HG03045 (cell line): ENCODE data around the gene ANO10.
"Not testable (repeated sequence)": the region's sequence is repeated elsewhere in the genome, so short reads cannot be mapped to it uniquely, and the experiment has no call there.

Source experiments
- ATAC-seq: cut with Tn5 transposase; IDR thresholded peaks from one replicate; pipeline ENCODE4 v1.9.1; 2021; ENCODE audit warnings: mild to moderate bottlenecking, moderate library complexity; ENCODE audit not compliant: unreplicated experiment

Gene ANO10, protein sequence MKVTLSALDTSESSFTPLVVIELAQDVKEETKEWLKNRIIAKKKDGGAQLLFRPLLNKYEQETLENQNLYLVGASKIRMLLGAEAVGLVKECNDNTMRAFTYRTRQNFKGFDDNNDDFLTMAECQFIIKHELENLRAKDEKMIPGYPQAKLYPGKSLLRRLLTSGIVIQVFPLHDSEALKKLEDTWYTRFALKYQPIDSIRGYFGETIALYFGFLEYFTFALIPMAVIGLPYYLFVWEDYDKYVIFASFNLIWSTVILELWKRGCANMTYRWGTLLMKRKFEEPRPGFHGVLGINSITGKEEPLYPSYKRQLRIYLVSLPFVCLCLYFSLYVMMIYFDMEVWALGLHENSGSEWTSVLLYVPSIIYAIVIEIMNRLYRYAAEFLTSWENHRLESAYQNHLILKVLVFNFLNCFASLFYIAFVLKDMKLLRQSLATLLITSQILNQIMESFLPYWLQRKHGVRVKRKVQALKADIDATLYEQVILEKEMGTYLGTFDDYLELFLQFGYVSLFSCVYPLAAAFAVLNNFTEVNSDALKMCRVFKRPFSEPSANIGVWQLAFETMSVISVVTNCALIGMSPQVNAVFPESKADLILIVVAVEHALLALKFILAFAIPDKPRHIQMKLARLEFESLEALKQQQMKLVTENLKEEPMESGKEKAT

DNA sequence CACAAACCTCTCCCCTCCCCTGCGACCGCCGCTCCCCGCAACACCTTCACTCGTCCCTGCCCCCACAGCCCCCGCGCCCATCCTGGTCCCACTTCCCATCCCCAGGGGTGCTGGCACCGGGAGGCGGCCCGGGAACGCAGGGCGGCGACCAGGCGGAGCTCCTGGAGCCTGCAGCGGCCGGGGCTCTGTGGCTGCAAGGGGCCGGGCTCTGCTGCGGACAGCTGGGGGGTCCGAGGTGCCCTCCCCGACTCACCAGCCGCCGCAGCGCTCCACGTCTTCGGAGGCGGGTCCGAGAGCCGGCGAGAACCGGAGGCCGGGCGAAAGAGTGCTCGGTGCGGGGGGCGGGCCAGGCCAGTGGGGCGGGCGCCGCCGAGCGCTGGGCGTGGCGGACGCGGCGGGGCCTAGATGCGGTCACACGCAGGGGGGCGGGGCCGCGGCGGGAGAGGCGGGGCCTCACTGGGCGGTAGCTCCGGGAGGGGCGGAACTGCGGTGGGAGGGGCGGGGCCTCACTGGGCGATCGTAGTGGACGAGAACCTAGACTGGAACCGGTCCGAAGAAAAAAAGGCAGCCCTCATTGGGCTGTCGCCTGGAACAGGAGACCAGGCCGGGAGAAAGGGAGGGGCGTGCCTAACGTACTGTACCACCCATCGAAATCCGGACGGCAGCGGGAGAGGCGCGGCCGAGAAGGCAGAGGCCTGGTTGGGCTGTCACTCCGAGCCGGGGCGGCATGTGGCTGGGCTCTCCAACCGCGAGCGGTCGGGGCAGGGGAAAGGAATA lies at the start of gene ANO10:
Gene ANO10 (minus strand): TSS at position 356 of the 777 bp plus-strand sequence. CDS start 16,159 bp downstream, outside the sequence.
- ATAC-seq = peak; percentile 96

DNA sequence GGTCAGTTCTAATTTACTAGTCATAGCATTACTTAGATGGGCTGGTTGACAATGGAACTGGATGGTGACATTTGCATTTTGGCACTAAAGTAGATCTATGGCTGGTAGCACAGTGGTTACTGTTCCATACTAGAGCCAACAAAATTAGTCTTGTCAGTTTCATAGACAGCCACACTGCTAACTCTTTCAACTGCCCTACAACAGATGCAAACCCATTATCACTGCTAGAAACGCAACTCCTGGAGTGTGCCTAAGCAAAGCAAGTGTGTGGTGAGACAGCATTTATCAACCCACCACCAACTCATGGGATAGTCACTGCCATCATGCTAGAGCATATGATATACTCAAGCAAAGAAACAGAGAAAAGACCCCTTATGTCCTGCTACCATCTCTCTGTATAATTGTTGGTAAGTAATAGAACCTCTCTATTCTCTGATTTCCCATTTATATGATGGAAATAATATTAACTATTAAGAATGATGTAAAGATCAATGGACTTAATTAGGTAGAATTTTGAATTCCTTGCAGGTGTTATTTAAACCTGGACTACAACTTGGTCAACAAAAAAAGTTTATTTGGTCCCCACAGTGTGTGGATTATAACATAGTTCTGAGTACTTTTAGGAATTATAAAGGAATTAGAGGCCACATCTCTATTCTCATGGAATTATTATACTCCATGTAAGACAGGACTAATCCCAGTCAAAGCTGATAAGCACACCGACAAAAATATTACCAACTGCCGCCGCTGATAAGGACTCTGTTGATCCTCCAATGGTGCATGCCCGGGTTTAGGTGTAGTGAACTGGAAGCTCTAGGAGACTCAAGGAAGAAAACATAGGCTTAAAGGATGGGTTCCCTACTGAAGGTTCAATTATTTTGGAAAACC lies 49.1 kb upstream of the ANO10 start:
- ATAC-seq = no peak

DNA sequence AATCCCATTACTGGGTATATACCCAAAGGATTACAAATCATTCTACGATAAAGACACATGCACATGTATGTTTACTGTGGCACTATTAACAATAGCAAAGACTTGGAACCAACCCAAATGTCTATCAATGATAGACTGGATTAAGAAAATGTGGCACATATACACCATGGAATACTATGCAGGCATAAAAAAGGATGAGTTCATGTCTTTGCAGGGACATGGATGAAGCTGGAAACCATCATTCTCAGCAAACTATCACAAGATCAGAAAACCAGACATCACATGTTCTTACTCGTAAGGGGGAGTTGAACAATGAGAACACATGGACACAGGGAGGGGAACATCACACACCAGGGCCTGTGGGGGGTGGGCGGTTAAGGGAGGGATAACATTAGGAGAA lies 43.2 kb upstream of the ANO10 start:
- not testable (repeated sequence) for ATAC-seq

DNA sequence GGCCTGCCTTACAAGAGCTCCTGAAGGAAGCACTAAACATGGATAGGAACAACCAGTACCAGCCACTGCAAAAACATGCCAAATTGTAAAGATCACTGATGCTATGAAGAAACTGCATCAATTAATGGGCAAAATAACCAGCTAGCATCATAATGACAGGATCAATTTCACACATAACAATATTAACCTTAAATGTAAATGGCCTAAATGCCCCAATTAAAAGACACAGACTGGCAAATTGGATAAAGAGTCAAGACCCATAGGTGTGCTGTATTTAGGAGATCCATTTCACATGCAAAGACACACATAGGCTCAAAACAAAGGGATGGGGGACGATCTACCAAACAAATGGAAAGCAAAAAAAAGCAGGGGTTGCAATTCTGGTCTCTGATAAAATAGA lies 39.6 kb upstream of the ANO10 start:
- not testable (repeated sequence) for ATAC-seq

DNA sequence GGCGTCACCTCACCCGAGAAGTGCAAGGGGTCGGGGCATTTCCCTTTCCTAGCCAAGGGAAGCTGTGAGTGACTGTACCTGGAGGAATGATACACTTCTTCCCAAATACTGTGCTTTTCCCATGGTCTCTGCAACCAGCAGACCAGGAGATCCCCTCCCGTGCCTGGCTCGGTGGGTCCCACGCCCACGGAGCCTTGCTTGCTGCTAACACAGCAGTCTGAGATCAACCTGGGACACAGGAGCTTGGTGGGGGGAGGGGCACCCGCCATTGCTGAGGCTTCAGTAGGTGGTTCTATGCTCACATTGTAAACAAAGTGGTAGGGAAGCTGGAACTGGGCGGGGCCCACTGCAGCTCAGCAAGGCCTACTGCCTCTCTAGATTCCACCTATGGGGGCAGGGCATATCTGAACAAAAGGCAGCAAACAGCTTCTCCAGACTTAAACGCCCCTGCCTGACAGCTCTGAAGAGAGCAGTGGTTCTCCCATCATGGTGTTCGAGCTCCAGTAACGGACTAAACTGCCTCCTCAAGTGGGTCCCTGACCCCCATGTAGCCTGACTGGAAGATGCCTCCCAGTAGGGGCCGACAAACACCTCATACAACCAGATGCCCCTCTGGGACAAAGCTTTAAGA lies 37.6 kb upstream of the ANO10 start:
- no peak for ATAC-seq

DNA sequence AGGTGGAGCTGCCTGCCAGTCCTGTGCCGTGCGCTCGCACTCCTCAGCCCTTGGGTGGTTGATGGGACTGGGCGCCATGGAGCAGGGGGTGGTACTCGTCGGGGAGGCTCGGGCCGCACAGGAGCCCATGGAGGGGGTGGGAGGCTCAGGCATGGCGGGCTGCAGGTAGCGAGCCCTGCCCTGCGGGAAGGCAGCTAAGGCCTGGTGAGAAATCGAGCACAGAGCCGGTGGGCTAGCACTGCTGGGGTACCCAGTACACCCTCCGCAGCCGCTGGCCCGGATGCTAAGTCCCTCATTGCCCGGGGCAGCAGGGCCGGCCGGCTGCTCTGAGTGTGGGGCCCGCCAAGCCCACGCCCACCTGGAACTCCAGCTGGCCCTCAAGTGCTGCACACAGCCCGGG lies 34.6 kb upstream of the ANO10 start:
- ATAC-seq = not testable (repeated sequence)

DNA sequence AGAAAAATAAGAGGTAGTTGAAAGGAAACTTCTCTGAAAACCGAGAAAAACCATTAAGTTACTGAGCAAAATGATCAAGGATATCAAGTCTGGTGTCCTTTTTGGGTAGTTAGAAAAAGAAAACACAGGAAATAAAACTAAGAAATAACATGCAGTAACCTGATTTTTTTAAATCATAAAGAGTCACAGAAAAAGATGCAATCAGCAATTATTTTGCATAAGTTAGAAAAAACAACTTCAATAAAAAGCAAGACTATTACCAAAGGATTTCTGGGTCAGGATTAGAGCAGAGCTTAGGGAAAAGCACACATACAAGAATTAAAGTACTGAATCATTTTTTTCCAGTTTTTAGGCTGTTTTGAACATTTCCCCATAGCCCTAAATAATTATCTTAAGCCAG lies 28.5 kb upstream of the ANO10 start:
- no peak for ATAC-seq

DNA sequence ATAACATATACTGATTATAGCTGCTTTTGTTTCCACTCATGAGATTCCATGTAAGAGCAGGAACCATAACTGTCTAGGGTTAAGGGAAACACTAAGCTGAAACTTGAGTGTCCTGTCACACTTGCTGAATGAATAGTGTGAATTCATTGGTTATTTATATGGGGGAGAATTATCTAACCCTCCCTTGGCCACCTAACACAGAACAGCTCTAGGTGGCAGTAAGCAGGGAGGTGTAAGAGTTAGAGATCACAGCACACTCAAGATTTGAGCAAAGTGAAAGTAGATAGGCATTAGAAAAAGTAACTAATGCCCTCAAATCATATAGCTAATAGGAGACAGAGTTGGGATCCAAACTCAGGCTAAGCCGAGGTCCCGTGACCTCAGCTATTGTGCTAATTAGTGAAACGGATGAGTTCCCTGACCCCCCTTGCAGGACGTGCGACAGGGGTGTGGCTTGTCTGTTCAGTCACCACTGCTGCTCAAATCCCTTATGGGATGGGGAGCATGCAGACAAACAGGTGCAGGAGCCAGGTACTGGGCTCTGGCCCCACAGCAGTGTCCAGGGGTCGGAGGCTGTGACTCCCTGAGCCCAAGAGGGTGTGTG lies 27.7 kb upstream of the ANO10 start:
- no peak for ATAC-seq

DNA sequence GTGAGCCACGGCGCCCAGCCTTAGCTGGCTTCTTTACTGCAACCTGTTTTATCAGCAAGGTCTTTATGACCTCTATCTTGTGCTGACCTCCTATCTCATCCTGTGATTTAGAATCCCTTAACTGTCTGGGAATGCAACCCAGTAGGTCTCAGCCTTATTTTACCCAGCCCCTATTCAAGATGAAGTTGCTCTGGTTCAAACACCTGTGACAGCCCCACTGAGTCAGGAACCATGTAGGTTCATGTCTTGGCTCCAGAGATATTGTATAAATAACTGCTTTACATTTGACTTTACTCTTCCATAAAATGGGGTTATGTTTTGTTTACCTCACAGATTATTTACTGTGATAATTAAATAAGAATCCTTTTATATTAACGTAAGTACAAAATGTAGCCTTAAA lies 27.1 kb upstream of the ANO10 start:
- ATAC-seq = no peak

DNA sequence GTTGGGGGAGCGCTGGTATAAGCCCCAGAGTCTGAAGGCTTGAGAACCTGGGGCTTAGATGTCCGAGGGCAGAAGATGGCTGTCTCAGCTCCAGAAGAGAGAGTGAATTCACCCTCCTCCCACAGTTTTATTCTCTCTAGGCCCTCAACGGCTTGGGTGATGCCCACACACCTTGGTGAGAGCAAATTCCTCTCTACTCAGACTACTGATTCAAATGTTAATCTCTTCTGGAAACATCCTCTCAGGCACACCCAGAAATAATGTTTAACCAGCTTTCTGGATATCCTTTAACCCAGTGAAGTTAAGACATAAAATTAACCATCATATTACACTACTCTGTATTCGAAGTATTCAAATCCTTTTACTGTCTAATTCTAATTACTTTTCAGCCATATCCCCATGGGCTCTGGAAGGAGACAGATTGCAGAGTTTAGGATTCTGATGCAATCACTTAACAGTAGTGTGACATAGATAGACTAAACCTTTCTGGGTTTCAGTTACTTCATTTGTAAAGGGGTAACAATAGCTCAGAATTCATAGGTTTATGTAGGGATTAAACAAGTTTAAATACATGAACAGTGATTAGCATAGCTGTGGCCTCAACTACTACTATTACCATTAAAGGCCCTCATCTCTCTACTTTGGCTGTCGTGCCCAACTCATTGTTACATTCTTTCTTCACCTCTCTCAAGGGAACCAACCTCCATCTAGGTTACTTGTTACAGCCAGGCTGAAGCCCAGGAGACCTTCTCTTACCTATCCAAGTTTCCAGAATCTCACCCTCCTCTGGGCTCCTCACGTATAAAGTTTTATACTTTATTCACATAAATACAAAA lies 25.7 kb upstream of the ANO10 start:
- no peak for ATAC-seq

DNA sequence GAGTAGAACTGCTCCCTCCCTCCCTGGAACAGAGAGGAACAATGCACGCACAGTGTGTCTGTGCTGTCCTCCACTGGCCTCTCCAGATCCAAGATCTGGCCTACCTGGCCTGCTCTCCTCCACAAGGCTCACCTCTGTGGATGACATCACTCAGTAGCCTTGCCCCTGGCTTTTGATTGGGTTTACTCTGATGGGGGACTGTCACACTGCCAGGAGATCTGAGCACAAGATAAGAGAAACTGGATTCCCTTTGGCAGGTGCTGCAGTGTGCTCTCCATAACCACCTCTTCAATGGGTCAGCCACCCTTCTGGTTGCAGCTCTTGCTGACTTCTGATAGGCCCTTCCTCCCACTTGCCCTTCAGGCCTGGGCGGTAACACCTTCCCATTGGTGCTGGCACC lies 22.6 kb upstream of the ANO10 start:
- ATAC-seq = no peak

DNA sequence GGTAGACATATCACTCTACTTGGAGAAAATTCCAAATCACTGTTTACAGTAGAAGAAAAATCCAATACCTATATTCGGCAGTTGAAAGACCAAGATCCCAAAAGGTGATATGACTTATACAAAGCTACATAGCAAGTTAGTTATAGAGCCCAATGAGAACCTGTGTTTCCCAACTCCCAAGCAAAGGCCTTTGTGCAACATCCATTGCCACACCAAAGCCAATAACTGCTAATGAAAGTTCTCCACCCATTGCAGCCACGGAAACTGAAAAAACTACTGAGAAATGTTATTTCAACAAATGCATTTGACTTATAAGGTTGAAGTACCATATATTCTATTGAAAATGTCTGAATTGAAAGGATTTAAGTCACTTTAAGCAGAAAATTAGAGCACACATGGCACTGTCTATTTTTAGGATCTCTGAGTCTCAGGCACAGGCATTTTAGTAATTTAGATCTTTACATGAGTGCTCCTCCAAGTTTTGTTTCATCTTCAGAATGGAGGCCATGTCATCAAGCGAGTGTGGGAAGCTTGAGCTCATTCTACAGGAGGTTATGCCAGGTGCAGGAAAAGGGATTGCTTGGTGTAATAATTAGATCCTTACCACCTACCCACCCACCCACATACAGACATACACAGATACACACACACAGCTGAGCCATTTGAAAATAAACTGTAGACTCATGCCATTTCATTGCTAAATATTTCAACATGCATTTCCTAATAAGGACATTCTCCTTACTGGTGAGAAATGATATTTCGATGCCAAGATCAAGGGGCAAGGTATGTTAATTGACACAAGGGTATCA lies 19.7 kb upstream of the ANO10 start:
- ATAC-seq = no peak

DNA sequence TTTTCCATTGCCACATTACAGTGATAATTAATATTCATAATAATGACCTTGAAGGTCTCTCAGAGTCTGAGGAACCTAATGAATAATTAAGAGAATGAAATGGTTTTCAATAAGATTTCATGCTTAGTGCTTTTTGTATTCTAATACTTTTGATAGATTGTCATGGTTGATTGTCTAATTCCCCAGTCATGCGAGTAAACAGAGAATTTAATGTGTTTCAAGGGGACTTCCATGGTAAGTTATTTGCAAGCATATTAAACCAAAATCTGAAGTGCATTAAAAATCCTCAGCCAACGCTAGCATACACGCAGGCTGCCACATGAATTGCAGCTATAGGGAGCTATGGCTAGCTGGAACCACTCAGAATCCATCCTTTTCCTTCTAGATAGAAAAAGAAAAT lies 18.9 kb upstream of the ANO10 start:
- ATAC-seq = no peak

DNA sequence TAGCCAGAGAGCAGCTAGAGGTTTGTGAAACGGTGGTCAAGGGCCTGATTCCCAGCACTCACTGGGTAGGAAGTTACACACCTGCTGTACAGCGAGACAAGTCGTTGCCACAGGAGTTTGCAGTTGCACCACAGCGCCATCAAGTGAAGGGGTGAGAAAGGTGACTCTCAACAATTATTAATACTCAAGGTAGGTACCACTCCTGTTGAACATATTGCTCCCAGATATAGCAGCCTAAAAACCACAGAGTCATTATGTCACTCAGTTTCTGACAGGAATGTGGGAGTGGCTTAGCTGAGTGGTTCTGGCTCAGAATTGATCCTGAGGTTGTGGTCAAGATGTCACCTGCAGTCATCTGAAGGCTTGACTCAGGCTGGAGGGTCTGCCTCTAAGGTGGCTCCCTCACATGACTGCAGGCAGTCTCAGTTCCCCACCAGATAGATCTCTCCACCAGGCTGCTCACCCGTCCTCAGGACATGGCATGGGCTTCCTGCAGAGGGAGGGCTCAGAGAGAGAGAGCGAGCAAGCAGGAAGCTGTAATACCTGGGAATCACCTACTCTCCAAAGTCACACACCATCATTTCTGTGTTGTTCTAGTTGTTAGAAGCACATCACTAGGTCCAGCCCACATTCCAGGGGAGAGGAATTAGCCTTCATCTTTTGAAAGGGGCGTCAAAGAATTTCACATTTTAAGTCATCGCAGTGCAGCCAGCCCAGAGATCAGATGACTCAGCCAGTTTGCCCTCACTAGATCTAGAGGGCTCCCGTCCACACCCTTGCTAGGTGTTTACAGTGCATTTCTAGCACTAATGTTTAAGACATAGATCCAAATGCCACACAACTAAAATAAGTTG lies 17.0 kb upstream of the ANO10 start:
- ATAC-seq = no peak

DNA sequence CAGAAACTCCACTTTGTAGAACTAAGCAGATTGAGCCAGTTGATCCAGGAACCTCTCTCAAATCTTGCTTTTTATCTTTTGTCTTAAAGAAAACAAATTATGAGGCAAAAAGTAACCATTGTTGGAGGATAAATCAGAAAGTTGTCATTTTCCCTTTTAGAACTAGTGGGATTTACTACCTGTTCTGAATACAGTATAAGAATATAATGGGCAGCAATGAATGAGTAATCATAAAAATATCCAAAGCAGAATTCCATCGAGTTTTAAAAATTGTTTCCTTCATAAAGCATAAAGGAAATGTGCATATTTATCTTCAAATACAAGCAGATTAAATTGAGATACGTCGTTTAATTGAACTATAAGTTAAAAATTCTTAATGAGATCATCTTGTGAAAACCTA lies 15.9 kb upstream of the ANO10 start:
- ATAC-seq = no peak

DNA sequence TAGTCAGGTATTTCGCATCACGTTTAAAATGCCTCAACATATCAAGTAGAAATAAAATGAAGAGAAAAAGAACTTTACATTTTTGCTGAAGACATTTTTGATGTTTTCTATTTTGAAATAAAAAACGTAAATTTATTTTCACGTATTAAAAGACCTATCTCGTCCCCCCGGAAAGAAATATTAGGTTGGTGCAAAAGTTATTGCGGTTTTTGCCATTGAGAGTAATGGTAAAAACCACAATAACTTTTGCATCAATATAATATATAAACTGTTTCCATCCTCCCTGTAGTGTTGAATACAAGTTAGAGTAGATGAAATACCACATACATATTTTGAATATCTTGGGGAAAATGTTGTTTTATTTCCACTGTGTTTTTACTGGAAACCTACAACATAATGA lies 11.2 kb upstream of the ANO10 start:
- no peak for ATAC-seq

DNA sequence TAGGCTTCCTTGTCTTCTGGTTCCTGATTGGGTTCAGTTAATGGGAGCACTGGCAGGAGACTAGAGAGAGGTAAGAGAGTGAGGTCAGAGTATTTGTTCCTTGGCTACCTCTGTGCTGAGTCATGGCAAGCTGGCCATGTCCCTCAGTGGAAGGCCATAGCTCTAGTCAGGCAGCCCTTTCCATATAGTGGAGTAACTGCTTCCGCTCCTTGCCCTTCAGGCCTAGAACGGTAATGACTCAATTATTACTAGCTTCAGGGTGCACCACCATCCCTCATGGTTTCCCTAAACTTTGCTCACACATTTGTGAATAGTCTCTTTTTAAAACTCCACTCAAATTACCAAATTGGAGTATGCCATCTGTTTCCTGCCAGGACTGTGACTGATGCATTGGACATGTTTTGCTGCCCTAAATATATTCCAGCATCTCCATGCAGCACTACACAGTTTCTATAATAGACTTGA lies 10.5 kb upstream of the ANO10 start:
- ATAC-seq = no peak
